ENCODE measurements around the gene CDC23.

- TF ChIP-seq ZNF24 (tag by site-specific recombination; IDR thresholded peaks at IDR 0.05) (no peak), ZNF366 (tag by site-specific recombination; conservative IDR thresholded peaks at IDR 0.05) (no peak), ZNF837 (tag by site-specific recombination; IDR thresholded peaks at IDR 0.05) (no peak), CTCF (tag by site-specific recombination; IDR thresholded peaks at IDR 0.05) (no peak), ZFP3 (tag by site-specific recombination; IDR thresholded peaks at IDR 0.05; ENCODE audit: low read depth) (no peak), RBAK (tag by site-specific recombination; IDR thresholded peaks at IDR 0.05) (no peak), HOXA7 (CRISPR knock-in tag; IDR thresholded peaks at IDR 0.05; ENCODE audit: borderline replicate concordance) (no peak), ZNF433 (tag by site-specific recombination; IDR thresholded peaks at IDR 0.05; ENCODE audit: low read depth) (no peak), ZNF202 (tag by site-specific recombination; IDR thresholded peaks at IDR 0.05; ENCODE audit: borderline replicate concordance) (no peak), PBX3 (CRISPR knock-in tag; IDR thresholded peaks at IDR 0.05) (no peak)
- TF ChIP-seq, protein P1, sequence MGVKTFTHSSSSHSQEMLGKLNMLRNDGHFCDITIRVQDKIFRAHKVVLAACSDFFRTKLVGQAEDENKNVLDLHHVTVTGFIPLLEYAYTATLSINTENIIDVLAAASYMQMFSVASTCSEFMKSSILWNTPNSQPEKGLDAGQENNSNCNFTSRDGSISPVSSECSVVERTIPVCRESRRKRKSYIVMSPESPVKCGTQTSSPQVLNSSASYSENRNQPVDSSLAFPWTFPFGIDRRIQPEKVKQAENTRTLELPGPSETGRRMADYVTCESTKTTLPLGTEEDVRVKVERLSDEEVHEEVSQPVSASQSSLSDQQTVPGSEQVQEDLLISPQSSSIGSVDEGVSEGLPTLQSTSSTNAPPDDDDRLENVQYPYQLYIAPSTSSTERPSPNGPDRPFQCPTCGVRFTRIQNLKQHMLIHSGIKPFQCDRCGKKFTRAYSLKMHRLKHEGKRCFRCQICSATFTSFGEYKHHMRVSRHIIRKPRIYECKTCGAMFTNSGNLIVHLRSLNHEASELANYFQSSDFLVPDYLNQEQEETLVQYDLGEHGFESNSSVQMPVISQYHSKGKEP (tag by site-specific recombination; IDR thresholded peaks at IDR 0.05), result no peak
- TF ChIP-seq, protein P2, sequence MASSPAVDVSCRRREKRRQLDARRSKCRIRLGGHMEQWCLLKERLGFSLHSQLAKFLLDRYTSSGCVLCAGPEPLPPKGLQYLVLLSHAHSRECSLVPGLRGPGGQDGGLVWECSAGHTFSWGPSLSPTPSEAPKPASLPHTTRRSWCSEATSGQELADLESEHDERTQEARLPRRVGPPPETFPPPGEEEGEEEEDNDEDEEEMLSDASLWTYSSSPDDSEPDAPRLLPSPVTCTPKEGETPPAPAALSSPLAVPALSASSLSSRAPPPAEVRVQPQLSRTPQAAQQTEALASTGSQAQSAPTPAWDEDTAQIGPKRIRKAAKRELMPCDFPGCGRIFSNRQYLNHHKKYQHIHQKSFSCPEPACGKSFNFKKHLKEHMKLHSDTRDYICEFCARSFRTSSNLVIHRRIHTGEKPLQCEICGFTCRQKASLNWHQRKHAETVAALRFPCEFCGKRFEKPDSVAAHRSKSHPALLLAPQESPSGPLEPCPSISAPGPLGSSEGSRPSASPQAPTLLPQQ (tag by site-specific recombination; IDR thresholded peaks at IDR 0.05), result no peak
Measured at GRCh38 chr5:138238034-138238433, 24.9 kb upstream of the CDC23 start.

Data from HEK293 (cell line).